Measurements from ENCODE around the gene ERC2. TPM values are rescaled to one million over a fixed set of nuclear protein-coding genes. Genes with fewer than 3 reads are reported as not detected.

The ERC2 gene
- total RNA-seq, 1 donor from 2014 or later = 0.65 TPM

GRCh38 chr3:55742022-55742831 lies 726.0 kb downstream of the ERC2 start:
- no peak for DNase-seq (ENCODE audit: low spot score)
- no peak for TF ChIP-seq CTCF (IDR thresholded peaks at IDR 0.05)
- peaks cover 2% of the 10 kb centered on the region for H3K9me3 Mint-ChIP-seq (ENCODE audit: low read depth)
- H3K4me3 Mint-ChIP-seq (ENCODE audit: unreplicated experiment) = no peak overlapping the region
- H3K27me3 Mint-ChIP-seq (ENCODE audit: low read depth) = no peaks in the 10 kb centered on the region
- peaks cover 7% of the 10 kb centered on the region for H3K4me1 Mint-ChIP-seq (ENCODE audit: low read depth)
- no peak overlapping the region for H3K27ac Mint-ChIP-seq (ENCODE audit: unreplicated experiment)
- no peaks in the 10 kb centered on the region for H3K36me3 Mint-ChIP-seq (ENCODE audit: low read depth)

GRCh38 chr3:55737186-55737585 lies 731.1 kb downstream of the ERC2 start:
- Mint-ChIP-seq H3K36me3 (ENCODE audit: low read depth) (no peaks in the 10 kb centered on the region), H3K27ac (ENCODE audit: unreplicated experiment) (no peak overlapping the region), H3K9me3 (ENCODE audit: low read depth) (peaks cover 2% of the 10 kb centered on the region), H3K27me3 (ENCODE audit: low read depth) (no peaks in the 10 kb centered on the region), H3K4me1 (ENCODE audit: low read depth) (peaks cover 3% of the 10 kb centered on the region), H3K4me3 (ENCODE audit: unreplicated experiment) (no peak overlapping the region)
- no peak for TF ChIP-seq CTCF (IDR thresholded peaks at IDR 0.05)
- no peak for DNase-seq (ENCODE audit: low spot score)

- Mint-ChIP-seq H3K9me3 (ENCODE audit: low read depth) (peaks cover 2% of the 10 kb centered on the region), H3K36me3 (ENCODE audit: low read depth) (no peaks in the 10 kb centered on the region), H3K27me3 (ENCODE audit: low read depth) (no peaks in the 10 kb centered on the region), H3K27ac (ENCODE audit: unreplicated experiment) (no peak overlapping the region), H3K4me1 (ENCODE audit: low read depth) (no peaks in the 10 kb centered on the region), H3K4me3 (ENCODE audit: unreplicated experiment) (no peak overlapping the region)
- no peak for DNase-seq (ENCODE audit: low spot score)
- TF ChIP-seq CTCF (IDR thresholded peaks at IDR 0.05) = no peak
These were observed 732.3 kb downstream of the ERC2 start for GRCh38 chr3:55735976-55736375.

- Mint-ChIP-seq H3K27me3 (ENCODE audit: low read depth) (no peaks in the 10 kb centered on the region), H3K9me3 (ENCODE audit: low read depth) (no peaks in the 10 kb centered on the region), H3K4me1 (ENCODE audit: low read depth) (no peaks in the 10 kb centered on the region), H3K36me3 (ENCODE audit: low read depth) (no peaks in the 10 kb centered on the region), H3K4me3 (ENCODE audit: unreplicated experiment) (no peak overlapping the region), H3K27ac (ENCODE audit: unreplicated experiment) (no peak overlapping the region)
- no peak for DNase-seq (ENCODE audit: low spot score)
- TF ChIP-seq CTCF (IDR thresholded peaks at IDR 0.05) = no peak
These were observed 736.5 kb downstream of the ERC2 start for GRCh38 chr3:55731741-55732140.

- DNase-seq (ENCODE audit: low spot score) = no peak
- TF ChIP-seq CTCF (IDR thresholded peaks at IDR 0.05) = no peak
- Mint-ChIP-seq H3K27ac (ENCODE audit: unreplicated experiment) (no peak overlapping the region), H3K27me3 (ENCODE audit: low read depth) (no peaks in the 10 kb centered on the region), H3K4me1 (ENCODE audit: low read depth) (no peaks in the 10 kb centered on the region), H3K9me3 (ENCODE audit: low read depth) (no peaks in the 10 kb centered on the region), H3K4me3 (ENCODE audit: unreplicated experiment) (no peak overlapping the region), H3K36me3 (ENCODE audit: low read depth) (no peaks in the 10 kb centered on the region)
These were observed 738.7 kb downstream of the ERC2 start for GRCh38 chr3:55729546-55729945.

All from chondrocyte (in vitro differentiated cells).